Neutrophil (primary cell): ENCODE results near the gene ANKRD39.

Experiments
- H3K27ac ChIP-seq: fragments of 200-600 bp; sonication (generic); 2 replicates; pipeline ENCODE4 v1.5.1; 2016; ENCODE audit warnings: mild to moderate bottlenecking, moderate library complexity
- H3K27me3 ChIP-seq: fragments of 200-600 bp; sonication (generic); 2 replicates; pipeline ENCODE4 v1.6.0; 2016; ENCODE audit warnings: mild to moderate bottlenecking
- H3K36me3 ChIP-seq: fragments of 200-600 bp; sonication (generic); 2 replicates; pipeline ENCODE4 v1.5.1; 2017
- H3K4me1 ChIP-seq, 2 experiments: fragments of 200-600 bp in 1 of 2; sonication (generic) in 1 of 2; 1 replicate in 1 of 2; 2 replicates in 1 of 2; pipeline versions ENCODE4 v1.5.1 to v1.6.1; 2013 to 2016; ENCODE audit warnings: low read depth in 1 of 2, low read length in 1 of 2, mild to moderate bottlenecking in 1 of 2, moderate library complexity in 1 of 2; ENCODE audit not compliant: control insufficient read depth in 1 of 2, insufficient read depth in 1 of 2
- H3K4me3 ChIP-seq, 2 experiments: fragments of 200-600 bp in 1 of 2; sonication (generic) in 1 of 2; 1 replicate in 1 of 2; 2 replicates in 1 of 2; pipeline ENCODE4 v1.5.1; 2013 to 2016; ENCODE audit warnings: low read depth in 1 of 2, low read length in 1 of 2, mild to moderate bottlenecking in 1 of 2, moderate library complexity in 1 of 2
- H3K9me3 ChIP-seq: fragments of 200-600 bp; sonication (generic); 2 replicates; pipeline ENCODE4 v1.5.1; 2016
- CTCF ChIP-seq: fragments of 200-600 bp; sonication (generic); IDR thresholded peaks from 2 replicates; pipeline ENCODE4 v1.5.1; 2016; ENCODE audit warnings: antibody characterized with exemption

Gene ANKRD39

GRCh38 chr2:96848264-96848663, 9.6 kb downstream of the ANKRD39 start:
- Histone ChIP-seq H3K36me3 (peaks cover 39% of the 10 kb centered on the region), H3K9me3 (no peaks in the 10 kb centered on the region), H3K27me3 (no peaks in the 10 kb centered on the region), H3K4me1 (no peaks in the 10 kb centered on the region), H3K27ac (no peak overlapping the region), H3K4me3 (no peak overlapping the region)
- no peak for TF ChIP-seq CTCF

- Histone ChIP-seq H3K36me3 (peaks cover 32% of the 10 kb centered on the region), H3K4me3 (no peak overlapping the region), H3K9me3 (no peaks in the 10 kb centered on the region), H3K4me1 (no peaks in the 10 kb centered on the region), H3K27me3 (no peaks in the 10 kb centered on the region), H3K27ac (no peak overlapping the region)
- no peak for TF ChIP-seq CTCF
Measured at GRCh38 chr2:96847586-96847985, 10.2 kb downstream of the ANKRD39 start.

- Histone ChIP-seq H3K36me3 (peaks cover 31% of the 10 kb centered on the region), H3K4me3 (no peak overlapping the region), H3K27me3 (no peaks in the 10 kb centered on the region), H3K4me1 (no peaks in the 10 kb centered on the region), H3K9me3 (no peaks in the 10 kb centered on the region), H3K27ac (no peak overlapping the region)
- no peak for TF ChIP-seq CTCF
Measured at GRCh38 chr2:96846825-96847224, 11.0 kb downstream of the ANKRD39 start.

- no peak overlapping the region for H3K27ac ChIP-seq
- no peaks in the 10 kb centered on the region for H3K9me3 ChIP-seq
- peaks cover 5% of the 10 kb centered on the region for H3K27me3 ChIP-seq
- no peak for TF ChIP-seq CTCF
- H3K4me1 ChIP-seq, result peaks cover 4% of the 10 kb centered on the region in 2 experiments
- H3K4me3 ChIP-seq, result no peak overlapping the region
- H3K36me3 ChIP-seq, result peaks cover 14% of the 10 kb centered on the region
Measured at GRCh38 chr2:96844405-96844808, 13.4 kb downstream of the ANKRD39 start.

- peaks cover 7 to 10% of the 10 kb centered on the region in 2 experiments for H3K4me1 ChIP-seq
- no peak for TF ChIP-seq CTCF
- H3K36me3 ChIP-seq, result peaks cover 14% of the 10 kb centered on the region
Measured at GRCh38 chr2:96843538-96844268, 14.1 kb downstream of the ANKRD39 start, which contains the start of gene ANKRD23. ANKRD23 (minus strand) TSS chr2:96844021; CDS start chr2:96843992, 29 bp downstream.

More at GRCh38 chr2:96843538-96844268, 14.1 kb downstream of the ANKRD39 start, which contains the start of gene ANKRD23:
- Histone ChIP-seq H3K27me3 (peaks cover 9% of the 10 kb centered on the region), H3K4me3 (no peak within 1 kb of the TSS), H3K27ac (no peak within 1 kb of the TSS), H3K9me3 (no peaks in the 10 kb centered on the region)
